SIG-M5 (cell line): ENCODE data around the gene SNAP23.
A peak's percentile ranks its signal among the peaks of the same experiment; 100 is the strongest.
"Not testable (repeated sequence)": the region's sequence is repeated elsewhere in the genome, so short reads cannot be mapped to it uniquely, and the experiment has no call there.

ENCODE experiments used
- DNase-seq: peaks from one replicate; lab custom pipeline; 2025; lab: John Stamatoyannopoulos, UW

The SNAP23 gene

GRCh38 chr15:42498212-42499068, 3.0 kb downstream of the SNAP23 start:
- DNase-seq: no peak

DNA sequence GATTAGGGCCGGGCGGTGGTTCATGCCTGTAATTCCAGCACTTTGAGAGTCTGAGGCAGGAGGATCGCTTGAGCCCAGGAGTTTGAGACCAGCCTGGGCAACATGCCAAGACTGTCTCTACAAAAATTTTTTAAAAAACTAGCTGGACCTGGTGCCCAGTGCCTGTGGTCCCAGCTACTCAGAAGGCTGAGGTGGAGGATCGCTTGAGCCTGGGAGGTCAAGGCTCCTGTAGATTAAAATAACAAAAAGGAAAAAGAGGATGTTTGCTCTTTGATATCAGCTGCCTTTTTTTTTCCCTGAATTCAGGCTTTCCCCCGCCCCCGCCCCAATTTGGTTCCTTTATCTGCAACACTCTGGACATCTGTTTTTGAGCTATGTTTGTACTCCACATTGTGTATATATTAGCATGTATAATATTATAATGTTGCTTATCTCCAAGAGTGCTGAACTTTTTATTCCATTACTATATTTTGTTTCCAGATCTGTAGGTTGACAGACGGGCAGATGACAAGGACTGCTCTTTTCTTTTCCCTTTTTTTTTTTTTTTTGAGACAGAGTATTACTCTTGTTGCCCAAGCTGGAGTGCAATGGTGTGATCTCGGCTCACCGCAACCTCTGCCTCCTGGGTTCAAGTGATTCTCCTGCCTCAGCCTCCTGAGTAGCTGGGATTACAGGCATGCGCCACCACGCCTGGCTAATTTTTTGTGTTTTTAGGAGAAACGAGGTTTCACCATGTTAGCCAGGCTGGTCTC, 4.6 kb downstream of the SNAP23 start:
- DNase-seq: no peak

GRCh38 chr15:42502477-42502876, 7.0 kb downstream of the SNAP23 start:
- DNase-seq: no peak

DNA sequence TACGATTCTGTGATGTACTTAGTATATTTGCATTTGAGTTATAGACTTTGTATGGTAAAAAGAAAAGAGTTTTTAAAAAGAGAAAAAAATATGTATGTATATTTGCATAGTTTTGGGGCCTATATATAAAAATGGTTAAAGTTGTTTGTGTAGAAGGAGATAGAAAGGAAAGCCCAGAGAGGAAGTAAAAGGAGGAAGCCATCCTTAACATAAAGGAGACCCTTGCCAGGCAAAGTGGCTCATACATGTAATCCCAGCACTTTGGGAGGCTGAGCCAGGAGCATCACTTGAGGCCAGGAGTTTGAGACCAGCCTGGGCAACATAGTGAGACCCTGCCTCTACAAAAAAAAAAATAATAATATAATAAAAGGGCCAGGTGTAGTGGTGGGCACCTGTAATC, 8.4 kb downstream of the SNAP23 start:
- DNase-seq: no peak

GRCh38 chr15:42504631-42505030, 9.2 kb downstream of the SNAP23 start:
- no peak for DNase-seq

GRCh38 chr15:42507514-42507913, 12.1 kb downstream of the SNAP23 start:
- no peak for DNase-seq

- no peak for DNase-seq
Observed at GRCh38 chr15:42508263-42508690, 12.8 kb downstream of the SNAP23 start.

GRCh38 chr15:42510258-42511006, 15.0 kb downstream of the SNAP23 start:
- no peak for DNase-seq

DNA sequence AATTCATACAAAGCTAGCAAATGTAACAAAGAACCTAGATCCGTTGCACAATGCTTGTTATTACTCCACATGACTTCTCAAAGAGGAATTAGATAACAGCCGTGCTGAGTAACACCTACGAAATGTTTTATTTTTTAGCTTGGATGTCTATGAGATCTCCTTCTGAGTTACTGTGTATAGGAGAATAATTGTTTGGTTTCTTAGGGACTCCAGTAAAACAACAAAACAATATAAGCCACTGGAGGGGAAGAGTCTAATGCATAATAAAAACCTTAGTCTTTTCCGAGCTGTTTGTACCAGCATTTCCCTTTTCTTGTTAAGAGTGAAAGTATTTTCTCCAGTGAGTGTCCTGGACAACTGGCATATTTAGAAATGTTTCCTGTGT, 15.6 kb downstream of the SNAP23 start:
- no peak for DNase-seq

- DNase-seq: no peak
Observed at GRCh38 chr15:42523331-42523730, 27.9 kb downstream of the SNAP23 start.

DNA sequence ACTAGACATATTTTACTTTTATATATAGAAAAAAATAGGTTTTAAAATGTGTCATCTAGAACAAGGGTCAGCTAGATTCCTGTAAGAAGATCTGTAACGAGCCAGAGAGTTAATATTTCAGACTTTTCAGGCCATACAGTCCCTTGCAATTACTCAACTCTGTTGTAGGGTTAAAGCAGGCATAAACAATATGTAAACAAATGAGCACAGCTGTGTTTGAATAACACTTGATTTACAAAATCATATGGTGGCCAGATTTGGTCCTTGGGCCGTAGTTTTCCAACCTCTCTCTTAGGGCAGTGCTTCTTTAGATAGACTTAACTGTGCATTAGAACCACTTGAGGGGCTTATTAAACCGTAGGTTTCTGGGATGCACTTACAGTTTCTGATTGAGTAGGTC, 33.5 kb downstream of the SNAP23 start:
- no peak for DNase-seq

DNA sequence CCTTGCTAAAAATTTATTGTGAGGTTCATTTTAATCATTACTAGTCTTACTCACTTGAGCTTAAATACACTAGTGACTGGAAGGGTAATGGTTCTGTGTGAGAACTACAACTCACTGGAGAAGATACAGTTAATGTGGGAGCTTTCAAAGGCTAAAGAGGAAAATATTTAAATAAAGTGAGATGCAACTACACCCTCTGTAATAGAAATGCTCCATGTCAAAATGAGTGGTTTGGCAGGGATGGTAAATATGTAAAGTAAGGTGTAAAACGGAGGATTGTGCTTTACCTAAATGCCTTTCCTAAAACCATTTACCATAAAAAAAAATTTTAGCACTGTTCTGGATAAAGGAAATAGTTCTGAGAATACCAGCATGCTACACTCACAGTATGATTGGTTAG, 37.8 kb downstream of the SNAP23 start:
- DNase-seq: no peak

DNA sequence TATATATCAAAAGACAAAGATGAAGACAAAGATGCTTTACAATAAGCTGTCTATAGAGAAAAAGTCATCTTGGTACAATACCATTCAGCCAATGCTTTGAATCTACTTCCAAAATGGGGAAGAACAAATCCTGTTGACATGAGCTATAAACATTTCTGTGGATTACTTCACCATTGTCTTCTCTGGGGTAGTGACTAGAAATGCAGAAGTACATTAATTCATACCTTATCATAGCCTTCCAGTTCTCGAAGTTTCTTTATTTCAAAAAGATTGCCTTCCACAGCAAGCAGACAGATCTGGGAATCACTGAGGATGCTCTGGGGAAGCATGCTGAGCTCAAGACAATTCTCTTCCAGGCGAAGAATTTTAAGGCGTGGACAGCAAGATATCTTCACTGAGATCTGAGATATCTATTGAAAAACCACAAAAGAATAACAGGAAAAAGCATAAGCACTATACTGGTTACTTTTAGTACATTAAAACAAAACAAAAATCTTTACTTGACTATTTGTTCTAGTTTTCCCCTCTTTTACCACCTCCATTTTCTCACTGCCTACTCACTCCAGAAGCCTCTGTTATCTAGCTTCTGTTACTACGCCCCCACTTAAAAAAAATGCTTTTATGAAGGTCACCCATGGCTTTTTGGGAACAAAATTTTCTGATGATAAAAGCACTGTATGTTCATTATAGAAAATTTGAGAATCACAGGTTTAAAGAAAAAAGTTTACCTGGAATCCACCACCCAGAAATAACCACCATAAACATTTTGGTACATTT, 49.6 kb downstream of the SNAP23 start:
- DNase-seq: peak; percentile 33

- DNase-seq: no peak
Observed at GRCh38 chr15:42547918-42548248, 52.4 kb downstream of the SNAP23 start.

- no peak for DNase-seq
Observed at GRCh38 chr15:42548249-42549031, 53.0 kb downstream of the SNAP23 start, which contains the start of the genes HAUS2 and LRRC57. TSS of gene HAUS2 (plus strand) at chr15:42548838. CDS start at chr15:42548873, 35 bp downstream. TSS of gene LRRC57 (minus strand) at chr15:42548793. CDS start at chr15:42548434, 359 bp downstream.

DNA sequence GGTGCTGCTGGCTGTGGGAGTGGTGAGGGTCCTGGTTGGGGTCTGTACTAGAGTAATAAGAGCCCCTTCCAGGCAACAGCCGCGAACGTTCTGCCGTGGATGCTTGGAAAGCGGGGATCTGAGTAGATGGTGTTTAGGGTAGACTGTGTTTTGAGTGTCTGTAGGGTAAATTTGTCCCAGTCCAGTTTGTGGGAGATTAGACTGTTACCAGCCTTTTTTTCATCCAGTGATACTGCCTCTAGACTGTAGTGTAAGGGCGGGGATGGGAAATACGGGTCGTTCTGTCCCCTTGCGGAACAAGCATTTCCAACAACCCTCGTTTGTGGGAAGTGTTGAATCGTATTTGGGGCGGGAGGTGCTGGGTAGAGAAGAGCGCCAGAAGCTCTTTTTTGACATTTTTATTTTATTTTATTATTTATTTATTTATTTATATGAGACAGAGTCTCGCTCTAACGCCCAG, 53.6 kb downstream of the SNAP23 start:
- DNase-seq: no peak

- DNase-seq: no peak
Observed at GRCh38 chr15:42549741-42550392, 54.4 kb downstream of the SNAP23 start.

DNA sequence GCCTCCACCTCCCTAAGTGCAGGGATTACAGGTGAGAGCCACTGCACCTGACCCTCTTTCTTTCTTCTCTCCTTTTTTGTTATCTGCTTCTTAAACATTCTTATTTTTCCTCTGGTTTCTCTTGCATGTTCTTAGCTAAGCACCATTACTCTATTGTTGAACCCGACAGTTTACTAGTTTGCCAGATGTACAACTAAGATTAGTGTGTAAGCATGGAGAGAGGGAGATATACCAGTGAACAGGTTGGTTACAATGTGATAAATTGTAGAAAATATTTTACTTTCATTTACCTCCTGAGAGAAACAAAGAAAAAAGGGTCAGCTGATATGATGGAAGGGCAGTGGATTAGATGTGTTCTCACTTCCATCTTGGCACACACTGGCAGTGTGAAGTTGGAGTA, 58.1 kb downstream of the SNAP23 start:
- no peak for DNase-seq

DNA sequence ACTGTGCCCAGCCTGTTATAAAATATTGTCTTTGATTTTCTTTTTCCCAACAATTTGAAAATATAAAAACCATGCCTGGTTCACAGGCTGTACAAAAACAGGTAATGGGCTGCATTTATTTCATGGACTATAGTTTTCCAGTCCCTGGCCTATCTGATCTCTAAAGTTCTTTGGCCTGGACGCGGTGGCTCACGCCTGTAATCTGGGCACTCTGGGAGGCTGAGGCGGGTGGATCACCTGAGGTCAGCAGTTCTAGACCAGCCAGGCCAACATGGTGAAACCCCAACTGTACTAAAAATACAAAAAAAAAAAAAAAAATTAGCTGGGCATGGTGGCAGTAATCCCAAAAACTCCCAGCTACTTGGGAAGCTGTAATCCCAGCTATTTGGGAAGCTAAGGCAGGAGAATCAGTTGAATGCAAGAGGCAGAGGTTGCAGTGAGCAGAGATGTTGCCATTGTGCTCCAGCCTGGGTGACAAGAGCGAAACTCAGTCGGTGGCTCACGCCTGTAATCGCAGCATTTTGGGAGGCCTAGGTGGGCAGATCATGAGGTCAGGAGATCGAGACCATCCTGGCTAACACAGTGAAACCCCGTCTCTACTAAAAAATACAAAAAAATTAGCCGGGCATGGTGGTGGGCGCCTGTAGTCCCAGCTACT, 61.2 kb downstream of the SNAP23 start:
- DNase-seq: not testable (repeated sequence)

DNA sequence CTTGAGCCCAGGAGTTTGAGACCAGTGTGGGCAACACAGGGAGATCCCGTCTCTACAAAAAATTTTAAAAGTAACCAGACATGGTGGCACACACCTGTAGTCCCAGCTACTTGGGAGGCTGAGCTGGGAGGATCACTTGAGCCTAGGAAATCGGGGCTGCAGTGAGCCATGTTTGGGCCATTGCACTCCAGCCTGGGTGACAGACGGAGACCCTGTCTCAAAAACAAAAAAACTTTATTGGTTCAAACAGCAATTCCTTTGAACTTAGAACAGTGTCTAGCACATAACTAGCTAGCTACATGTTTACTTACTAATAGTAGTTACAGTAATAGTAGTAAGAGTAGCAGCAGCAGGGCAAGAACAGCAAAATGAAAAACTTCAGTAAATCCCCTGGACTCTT, 63.3 kb downstream of the SNAP23 start:
- no peak for DNase-seq
